ENCODE results near the gene LMF2.
A peak's percentile ranks its signal among the peaks of the same experiment; 100 is the strongest.
"Not testable (repeated sequence)": the region's sequence is repeated elsewhere in the genome, so short reads cannot be mapped to it uniquely, and the experiment has no call there.

LMF2 gene

GRCh38 chr22:50522806-50523438 is 15.4 kb upstream of the LMF2 start:
- DNase-seq = no peak

GRCh38 chr22:50522208-50522805 is 14.8 kb upstream of the LMF2 start:
- DNase-seq = no peak

GRCh38 chr22:50521710-50522109 is 14.2 kb upstream of the LMF2 start:
- no peak for DNase-seq

- no peak for DNase-seq
These were observed 13.4 kb upstream of the LMF2 start for GRCh38 chr22:50520826-50521453.

- not testable (repeated sequence) for DNase-seq
These were observed 12.7 kb upstream of the LMF2 start for GRCh38 chr22:50520184-50520583.

GRCh38 chr22:50519151-50519550 is 11.6 kb upstream of the LMF2 start:
- no peak for DNase-seq

GRCh38 chr22:50518606-50519005 is 11.1 kb upstream of the LMF2 start:
- no peak for DNase-seq

GRCh38 chr22:50517495-50518260 is 10.2 kb upstream of the LMF2 start:
- DNase-seq = no peak

- DNase-seq = no peak
These were observed 9.4 kb upstream of the LMF2 start for GRCh38 chr22:50516891-50517290.

GRCh38 chr22:50516068-50516467 is 8.6 kb upstream of the LMF2 start:
- no peak for DNase-seq

- DNase-seq = no peak
These were observed 5.7 kb upstream of the LMF2 start for GRCh38 chr22:50513175-50513574.

- no peak for DNase-seq
These were observed 1.4 kb upstream of the LMF2 start for GRCh38 chr22:50508897-50509296.

GRCh38 chr22:50507991-50508884 is 736 bp upstream of the LMF2 start, which contains the start of gene NCAPH2:
Gene NCAPH2 (plus strand): TSS chr22:50508224. CDS start chr22:50508338, 114 bp downstream.
- peak; percentile 95 for DNase-seq

GRCh38 chr22:50506611-50507420 is 686 bp downstream of the LMF2 start:
- no peak for DNase-seq

- no peak for DNase-seq
These were observed 1.5 kb downstream of the LMF2 start for GRCh38 chr22:50505776-50506610.

- no peak for DNase-seq
These were observed 2.2 kb downstream of the LMF2 start for GRCh38 chr22:50505276-50505775.

- DNase-seq = no peak
These were observed 2.9 kb downstream of the LMF2 start for GRCh38 chr22:50504369-50505211.

GRCh38 chr22:50503475-50504145 is 3.9 kb downstream of the LMF2 start:
- DNase-seq = no peak

All from cortex of kidney (tissue), 1 donor.